DND-41 (cell line): Measurements from ENCODE around the gene ANKLE2.
A peak's percentile ranks its signal among the peaks of the same experiment; 100 is the strongest.
"Not testable (repeated sequence)": the region's sequence is repeated elsewhere in the genome, so short reads cannot be mapped to it uniquely, and the experiment has no call there.

Experiments used
- ATAC-seq: fragments of 200-7000 bp; cut with Tn5 transposase; 3 replicates; pipeline ENCODE4 v1.9.1; 2021; ENCODE audit warnings: low read depth; ENCODE audit not compliant: insufficient read depth
- DNase-seq: peaks from one replicate; pipeline ENCODE4 v3.0.0-alpha.2; 2020
- H2AFZ ChIP-seq: 2 replicates; pipeline ENCODE4 v1.6.0; 2012; ENCODE audit warnings: low read depth, low read length
- H3K27ac ChIP-seq: 2 replicates; pipeline ENCODE4 v1.5.1; 2012; ENCODE audit warnings: low read length, inconsistent platforms
- H3K27me3 ChIP-seq: fragments of 200-600 bp; sonication (generic); 2 replicates; pipeline ENCODE4 v1.6.0; 2012; ENCODE audit warnings: low read length, mild to moderate bottlenecking, inconsistent platforms; ENCODE audit not compliant: insufficient read depth, poor library complexity
- H3K36me3 ChIP-seq: 2 replicates; pipeline ENCODE4 v1.5.1; 2012; ENCODE audit warnings: low read length, inconsistent platforms; ENCODE audit not compliant: insufficient read depth
- H3K4me1 ChIP-seq: 2 replicates; pipeline ENCODE4 v1.5.1; 2012; ENCODE audit warnings: mild to moderate bottlenecking, low read length; ENCODE audit not compliant: insufficient read depth
- H3K4me2 ChIP-seq: 2 replicates; pipeline ENCODE4 v1.6.0; 2012; ENCODE audit warnings: mild to moderate bottlenecking, moderate library complexity, low read length, inconsistent platforms; ENCODE audit not compliant: insufficient read depth
- H3K4me3 ChIP-seq, 2 experiments: fragments of 200-600 bp in 1 of 2; shearing (Covaris generic) in 1 of 2; 2 replicates each; pipeline ENCODE4 v1.5.1; 2012 to 2016; ENCODE audit warnings: inconsistent platforms in 2 of 2, low read length in 2 of 2, mild to moderate bottlenecking in 2 of 2, low read depth in 1 of 2, moderate library complexity in 1 of 2
- H3K79me2 ChIP-seq: 2 replicates; pipeline ENCODE4 v1.6.0; 2012; ENCODE audit warnings: low read length, inconsistent platforms; ENCODE audit not compliant: insufficient read depth
- H3K9ac ChIP-seq: 2 replicates; pipeline ENCODE4 v1.6.0; 2012; ENCODE audit warnings: low read depth, mild to moderate bottlenecking, inconsistent platforms, low read length, moderate library complexity
- H3K9me3 ChIP-seq: 2 replicates; pipeline ENCODE4 v1.5.1; 2012; ENCODE audit warnings: low read length, moderate library complexity, mild to moderate bottlenecking, inconsistent platforms; ENCODE audit not compliant: insufficient read depth, severe bottlenecking
- H4K20me1 ChIP-seq: 2 replicates; pipeline ENCODE4 v1.6.0; 2012; ENCODE audit warnings: low read length; ENCODE audit not compliant: insufficient read depth
- CTCF ChIP-seq: IDR thresholded peaks from 2 replicates; pipeline ENCODE4 v1.5.1; 2012; ENCODE audit warnings: borderline replicate concordance, low read length, moderate library complexity, mild to moderate bottlenecking; ENCODE audit not compliant: poor library complexity, severe bottlenecking; ENCODE audit errors: extremely low read depth
- EZH2 ChIP-seq: IDR thresholded peaks from 3 replicates; pipeline ENCODE4 v1.6.1; 2012; ENCODE audit warnings: borderline replicate concordance, low read depth, mild to moderate bottlenecking, moderate library complexity, low read length, inconsistent platforms; ENCODE audit not compliant: severe bottlenecking

The ANKLE2 gene

GRCh38 chr12:132764231-132764630 is 2.6 kb upstream of the ANKLE2 start:
- H3K4me3 ChIP-seq, result no peak overlapping the region
- DNase-seq (no peak), ATAC-seq (no peak)
- TF ChIP-seq CTCF, result no peak
- no peak for TF ChIP-seq EZH2
- H3K36me3 ChIP-seq, result peaks cover 15% of the 10 kb centered on the region
- peaks cover 17% of the 10 kb centered on the region for H4K20me1 ChIP-seq
- no peak overlapping the region for H3K4me2 ChIP-seq
- H3K79me2 ChIP-seq, result peaks cover 34% of the 10 kb centered on the region
- no peaks in the 10 kb centered on the region for H3K9me3 ChIP-seq
- no peaks in the 10 kb centered on the region for H3K27me3 ChIP-seq
- H3K27ac ChIP-seq, result no peak overlapping the region
- H3K4me1 ChIP-seq, result peaks cover 38% of the 10 kb centered on the region
- H3K9ac ChIP-seq, result no peak overlapping the region
- no peak overlapping the region for H2AFZ ChIP-seq

- TF ChIP-seq CTCF (peak; percentile 28), EZH2 (no peak)
- H3K27me3 ChIP-seq, result no peaks in the 10 kb centered on the region
- H3K27ac ChIP-seq, result peak overlapping the region; percentile 93
- DNase-seq (peak; percentile 84), ATAC-seq (peak; percentile 89)
- peak overlapping the region; percentile 100 for H3K9ac ChIP-seq
- H2AFZ ChIP-seq, result peak overlapping the region; percentile 97
- peak overlapping the region; percentile 67 to 96 for H3K4me3 ChIP-seq
- H4K20me1 ChIP-seq, result peaks cover 36% of the 10 kb centered on the region
- peaks cover 27% of the 10 kb centered on the region for H3K4me1 ChIP-seq
- H3K36me3 ChIP-seq, result peaks cover 32% of the 10 kb centered on the region
- peaks cover 56% of the 10 kb centered on the region for H3K79me2 ChIP-seq
- H3K4me2 ChIP-seq, result peak overlapping the region; percentile 82
- no peaks in the 10 kb centered on the region for H3K9me3 ChIP-seq
Measured at GRCh38 chr12:132761921-132762583, 420 bp upstream of the ANKLE2 start.

- Histone ChIP-seq H3K36me3 (peaks cover 56% of the 10 kb centered on the region), H3K79me2 (peaks cover 83% of the 10 kb centered on the region), H3K4me2 (peak overlapping the region; percentile 92; the same call in 1 of the 2 replicates), H3K27ac (no peak overlapping the region), H4K20me1 (peaks cover 47% of the 10 kb centered on the region), H3K27me3 (no peaks in the 10 kb centered on the region), H3K4me3 (no peak overlapping the region; a peak in 1 of 4 replicates), H3K9ac (no peak overlapping the region), H3K4me1 (peaks cover 27% of the 10 kb centered on the region), H2AFZ (no peak overlapping the region), H3K9me3 (no peaks in the 10 kb centered on the region)
- no peak for TF ChIP-seq CTCF
- TF ChIP-seq EZH2, result no peak
- DNase-seq, result no peak
- ATAC-seq, result no peak
Measured at GRCh38 chr12:132759359-132759758, 2.3 kb downstream of the ANKLE2 start.

GRCh38 chr12:132758825-132759224 is 2.8 kb downstream of the ANKLE2 start:
- H3K27me3 ChIP-seq, H3K9ac ChIP-seq, DNase-seq, H3K4me2 ChIP-seq, H3K4me3 ChIP-seq, ATAC-seq, H2AFZ ChIP-seq, H3K27ac ChIP-seq, H3K9me3 ChIP-seq: not testable (repeated sequence)
- peaks cover 47% of the 10 kb centered on the region for H4K20me1 ChIP-seq
- H3K4me1 ChIP-seq, result peaks cover 27% of the 10 kb centered on the region
- peaks cover 86% of the 10 kb centered on the region for H3K79me2 ChIP-seq
- H3K36me3 ChIP-seq, result peaks cover 59% of the 10 kb centered on the region
